DOHH2 (cell line): Measurements from ENCODE around the gene NBAS.

Experiments used
- H3F3A ChIP-seq: fragments of 200-600 bp; sonication (generic), shearing (Covaris generic); 2 replicates; pipeline ENCODE4 v1.6.0; 2016; ENCODE audit warnings: antibody characterized with exemption, mild to moderate bottlenecking; ENCODE audit not compliant: control insufficient read depth, insufficient read depth
- H3K27ac ChIP-seq: fragments of 200-600 bp; sonication (generic); 2 replicates; pipeline ENCODE4 v1.5.1; 2014; ENCODE audit warnings: low read depth, mild to moderate bottlenecking, low read length, moderate library complexity
- H3K27me3 ChIP-seq: fragments of 200-600 bp; sonication (generic); 2 replicates; pipeline ENCODE4 v1.6.1; 2014; ENCODE audit warnings: mild to moderate bottlenecking, low read length, mixed read lengths; ENCODE audit not compliant: control insufficient read depth
- H3K36me3 ChIP-seq: fragments of 200-600 bp; sonication (generic); 2 replicates; pipeline ENCODE4 v1.6.1; 2014; ENCODE audit warnings: mild to moderate bottlenecking, low read length, moderate library complexity, mixed read lengths; ENCODE audit not compliant: control insufficient read depth
- H3K4me1 ChIP-seq: fragments of 200-600 bp; sonication (generic); 2 replicates; pipeline ENCODE4 v1.6.1; 2014; ENCODE audit warnings: mild to moderate bottlenecking, low read length, mixed read lengths; ENCODE audit not compliant: control insufficient read depth
- H3K4me2 ChIP-seq: fragments of 200-600 bp; sonication (generic); 2 replicates; pipeline ENCODE4 v1.6.0; 2014; ENCODE audit warnings: mild to moderate bottlenecking, low read length, moderate library complexity
- H3K4me3 ChIP-seq: fragments of 200-600 bp; sonication (generic); 2 replicates; pipeline ENCODE4 v1.5.1; 2014; ENCODE audit warnings: mild to moderate bottlenecking, low read length, mixed read lengths
- H3K79me2 ChIP-seq: fragments of 200-600 bp; sonication (generic); 2 replicates; pipeline ENCODE4 v1.6.1; 2014; ENCODE audit warnings: mild to moderate bottlenecking, low read length, mixed read lengths; ENCODE audit not compliant: control insufficient read depth
- H3K9me2 ChIP-seq: fragments of 200-600 bp; sonication (generic); replicated peaks from 2 replicates; pipeline ENCODE4 v1.6.1; 2014; ENCODE audit warnings: mild to moderate bottlenecking, low read length, mixed read lengths; ENCODE audit not compliant: control insufficient read depth
- H3K9me3 ChIP-seq: fragments of 200-600 bp; sonication (generic); 2 replicates; pipeline ENCODE4 v1.6.1; 2014; ENCODE audit warnings: antibody characterized with exemption, low read length, mixed read lengths; ENCODE audit not compliant: control insufficient read depth, insufficient read depth
- H4K20me1 ChIP-seq: fragments of 200-600 bp; sonication (generic); 2 replicates; pipeline ENCODE4 v1.6.0; 2014; ENCODE audit warnings: low read depth, mild to moderate bottlenecking, antibody characterized with exemption, low read length, moderate library complexity; ENCODE audit not compliant: control insufficient read depth, insufficient read depth
- EZH2phosphoT487 ChIP-seq: fragments of 200-600 bp; sonication (generic); IDR thresholded peaks from 2 replicates; pipeline ENCODE4 v1.6.1; 2017; ENCODE audit warnings: borderline replicate concordance, mild to moderate bottlenecking, antibody characterized with exemption, low read length, moderate library complexity, mixed read lengths
- TF ChIP-seq, protein P1 (sequence below): fragments of 200-600 bp; sonication (generic); IDR thresholded peaks from one replicate; pipeline ENCODE4 v1.5.1; 2014; ENCODE audit warnings: antibody characterized with exemption, mild to moderate bottlenecking, low read depth, low read length; ENCODE audit not compliant: poor library complexity, severe bottlenecking

The NBAS gene

DNA sequence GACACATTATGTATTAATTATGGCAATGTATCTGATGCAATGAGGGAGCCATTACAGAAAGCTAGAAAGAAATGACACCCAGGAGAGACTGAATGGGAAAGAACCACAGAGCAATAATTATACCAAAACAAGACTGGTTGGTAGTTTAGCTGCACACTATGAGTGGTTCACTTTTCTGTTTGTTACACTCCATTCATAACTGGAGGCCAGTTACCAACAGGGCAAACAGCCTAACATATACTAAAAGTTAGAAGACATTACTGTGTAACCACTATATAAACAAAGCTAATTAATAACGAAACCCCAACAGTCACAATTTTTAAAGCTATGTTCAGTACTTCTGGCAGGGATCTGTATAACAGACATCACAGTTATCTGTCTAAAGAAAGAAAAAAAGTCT lies 49.4 kb downstream of the NBAS start:
- Histone ChIP-seq H3K9me3 (no peaks in the 10 kb centered on the region), H3K4me1 (no peaks in the 10 kb centered on the region), H3K4me3 (no peak overlapping the region), H3K27ac (no peak overlapping the region), H3K36me3 (peaks cover 16% of the 10 kb centered on the region), H3F3A (no peaks in the 10 kb centered on the region), H3K79me2 (no peaks in the 10 kb centered on the region), H4K20me1 (no peaks in the 10 kb centered on the region), H3K27me3 (no peaks in the 10 kb centered on the region), H3K9me2 (no peaks in the 10 kb centered on the region), H3K4me2 (no peak overlapping the region)
- TF ChIP-seq, protein P1, sequence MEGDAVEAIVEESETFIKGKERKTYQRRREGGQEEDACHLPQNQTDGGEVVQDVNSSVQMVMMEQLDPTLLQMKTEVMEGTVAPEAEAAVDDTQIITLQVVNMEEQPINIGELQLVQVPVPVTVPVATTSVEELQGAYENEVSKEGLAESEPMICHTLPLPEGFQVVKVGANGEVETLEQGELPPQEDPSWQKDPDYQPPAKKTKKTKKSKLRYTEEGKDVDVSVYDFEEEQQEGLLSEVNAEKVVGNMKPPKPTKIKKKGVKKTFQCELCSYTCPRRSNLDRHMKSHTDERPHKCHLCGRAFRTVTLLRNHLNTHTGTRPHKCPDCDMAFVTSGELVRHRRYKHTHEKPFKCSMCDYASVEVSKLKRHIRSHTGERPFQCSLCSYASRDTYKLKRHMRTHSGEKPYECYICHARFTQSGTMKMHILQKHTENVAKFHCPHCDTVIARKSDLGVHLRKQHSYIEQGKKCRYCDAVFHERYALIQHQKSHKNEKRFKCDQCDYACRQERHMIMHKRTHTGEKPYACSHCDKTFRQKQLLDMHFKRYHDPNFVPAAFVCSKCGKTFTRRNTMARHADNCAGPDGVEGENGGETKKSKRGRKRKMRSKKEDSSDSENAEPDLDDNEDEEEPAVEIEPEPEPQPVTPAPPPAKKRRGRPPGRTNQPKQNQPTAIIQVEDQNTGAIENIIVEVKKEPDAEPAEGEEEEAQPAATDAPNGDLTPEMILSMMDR = no peak
- TF ChIP-seq EZH2phosphoT487 = no peak

DNA sequence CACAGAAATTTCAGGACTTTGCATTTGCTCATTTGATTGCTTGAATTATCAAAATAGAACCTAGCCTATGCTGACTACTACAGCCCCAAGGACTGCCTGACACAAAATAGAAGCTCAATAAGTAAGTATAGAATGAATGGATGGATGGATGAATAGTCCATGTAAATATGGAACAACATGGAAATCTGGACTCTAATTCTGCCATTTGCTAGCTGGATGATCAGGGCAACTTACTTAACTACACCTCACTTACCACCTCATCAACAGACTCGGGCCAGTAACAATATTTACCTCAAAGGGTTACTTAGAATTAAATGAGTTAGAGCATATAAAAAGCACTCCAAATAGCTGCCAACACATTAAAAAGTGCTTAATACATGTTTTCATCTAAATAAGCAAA lies 50.6 kb downstream of the NBAS start:
- H3K4me1 ChIP-seq = no peaks in the 10 kb centered on the region
- TF ChIP-seq, protein P1 = no peak
- TF ChIP-seq EZH2phosphoT487 = no peak
- H3K36me3 ChIP-seq = peaks cover 16% of the 10 kb centered on the region
- no peak overlapping the region for H3K4me2 ChIP-seq
- no peak overlapping the region for H3K27ac ChIP-seq
- no peak overlapping the region for H3K4me3 ChIP-seq
- no peaks in the 10 kb centered on the region for H3F3A ChIP-seq
- H3K79me2 ChIP-seq = no peaks in the 10 kb centered on the region
- H4K20me1 ChIP-seq = no peaks in the 10 kb centered on the region
- H3K9me3 ChIP-seq = no peaks in the 10 kb centered on the region
- no peaks in the 10 kb centered on the region for H3K9me2 ChIP-seq
- H3K27me3 ChIP-seq = no peaks in the 10 kb centered on the region

DNA sequence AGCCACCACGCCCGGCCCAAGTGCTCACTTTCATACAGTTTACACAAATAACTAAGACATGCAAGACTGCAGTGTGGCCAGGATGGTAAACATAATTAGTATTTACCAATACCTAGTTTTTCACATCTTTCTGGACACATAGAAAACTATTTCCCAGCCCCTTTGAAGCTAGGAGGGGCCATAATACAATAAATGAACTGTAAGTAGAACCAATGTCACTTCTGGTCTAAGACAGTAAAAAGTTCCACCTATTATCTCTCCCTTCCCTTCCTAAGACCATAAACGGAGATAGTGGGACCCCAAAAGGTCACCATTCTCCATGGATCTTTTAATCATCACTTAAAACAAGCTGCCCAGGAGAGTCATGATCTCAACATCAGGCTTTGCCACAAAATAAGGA lies 51.0 kb downstream of the NBAS start:
- H3K79me2 ChIP-seq = no peaks in the 10 kb centered on the region
- no peaks in the 10 kb centered on the region for H3K9me2 ChIP-seq
- H4K20me1 ChIP-seq = no peaks in the 10 kb centered on the region
- no peaks in the 10 kb centered on the region for H3K9me3 ChIP-seq
- TF ChIP-seq, protein P1 = no peak
- no peak for TF ChIP-seq EZH2phosphoT487
- no peaks in the 10 kb centered on the region for H3F3A ChIP-seq
- H3K4me3 ChIP-seq = no peak overlapping the region
- H3K27me3 ChIP-seq = no peaks in the 10 kb centered on the region
- no peak overlapping the region for H3K4me2 ChIP-seq
- no peak overlapping the region for H3K27ac ChIP-seq
- H3K4me1 ChIP-seq = no peaks in the 10 kb centered on the region
- peaks cover 16% of the 10 kb centered on the region for H3K36me3 ChIP-seq

DNA sequence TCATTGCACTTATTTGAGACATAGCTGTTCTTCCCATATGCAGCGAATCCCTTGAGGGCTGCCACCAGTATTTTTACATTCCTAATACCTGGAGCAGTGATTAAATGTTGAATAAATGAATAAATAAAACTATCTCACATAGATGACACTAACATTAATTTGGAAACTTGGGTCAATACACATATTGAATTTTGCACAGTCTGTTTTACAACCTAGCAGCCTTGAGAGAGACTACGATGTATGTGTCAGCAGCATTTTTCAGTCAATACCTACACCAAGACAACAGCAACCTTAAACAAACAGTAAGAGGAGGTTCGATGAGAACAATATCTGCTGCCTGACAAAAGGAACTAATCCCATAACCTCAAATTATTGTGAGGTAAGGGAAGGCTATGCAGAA lies 53.4 kb downstream of the NBAS start:
- Histone ChIP-seq H3K79me2 (no peaks in the 10 kb centered on the region), H3K4me3 (no peak overlapping the region)

More for the DNA sequence above, 53.4 kb downstream of the NBAS start:
- no peaks in the 10 kb centered on the region for H3K9me2 ChIP-seq
- H3K4me2 ChIP-seq = no peak overlapping the region
- no peaks in the 10 kb centered on the region for H3F3A ChIP-seq
- peaks cover 25% of the 10 kb centered on the region for H3K36me3 ChIP-seq
- H3K9me3 ChIP-seq = no peaks in the 10 kb centered on the region
- TF ChIP-seq, protein P1 = no peak
- TF ChIP-seq EZH2phosphoT487 = no peak
- no peak overlapping the region for H3K27ac ChIP-seq
- no peaks in the 10 kb centered on the region for H3K4me1 ChIP-seq
- H4K20me1 ChIP-seq = no peaks in the 10 kb centered on the region
- H3K27me3 ChIP-seq = no peaks in the 10 kb centered on the region
